Measurements from ENCODE around the gene MAP3K6. TPM values are rescaled to one million over a fixed set of nuclear protein-coding genes. Genes with fewer than 3 reads are reported as not detected.

The MAP3K6 gene
- total RNA-seq, 2 donors from 2014 or later, result 78.6 to 85.6 TPM

- Histone ChIP-seq H3K9me3 (no peaks in the 10 kb centered on the region), H3K4me3 (no peak overlapping the region), H3K27ac (no peak overlapping the region), H3K36me3 (peaks cover 59% of the 10 kb centered on the region), H3K27me3 (replicated peaks; ENCODE audit: insufficient read depth) (no peaks in the 10 kb centered on the region), H3K4me1 (ENCODE audit: control insufficient read depth in 1 of 2, low read depth in 2 of 2) (no peaks in the 10 kb centered on the region)
- ATAC-seq (ENCODE audit: insufficient number of reproducible peaks, low FRiP score, low read depth), result no peak
- peak; percentile 81 for TF ChIP-seq CTCF (IDR thresholded peaks at IDR 0.05)
- no peak for DNase-seq (ENCODE audit: low spot score)
Measured at GRCh38 chr1:27332536-27333281, 34.1 kb downstream of the MAP3K6 start.

GRCh38 chr1:27331922-27332321 is 34.8 kb downstream of the MAP3K6 start:
- Histone ChIP-seq H3K4me1 (ENCODE audit: control insufficient read depth in 1 of 2, low read depth in 2 of 2) (peaks cover under 1 to 1% of the 10 kb centered on the region in 2 donors), H3K27me3 (replicated peaks; ENCODE audit: insufficient read depth) (no peaks in the 10 kb centered on the region), H3K4me3 (no peak overlapping the region), H3K27ac (no peak overlapping the region), H3K36me3 (peaks cover 58% of the 10 kb centered on the region), H3K9me3 (no peaks in the 10 kb centered on the region)
- no peak for TF ChIP-seq CTCF (IDR thresholded peaks at IDR 0.05)
- no peak for DNase-seq (ENCODE audit: low spot score)
- ATAC-seq (ENCODE audit: insufficient number of reproducible peaks, low FRiP score, low read depth), result no peak

- DNase-seq (ENCODE audit: low spot score) (no peak), ATAC-seq (ENCODE audit: insufficient number of reproducible peaks, low FRiP score, low read depth) (no peak)
- Histone ChIP-seq H3K27ac (no peak overlapping the region), H3K4me1 (ENCODE audit: control insufficient read depth in 1 of 2, low read depth in 2 of 2) (peaks cover 2 to 6% of the 10 kb centered on the region in 2 donors), H3K9me3 (no peaks in the 10 kb centered on the region), H3K4me3 (no peak overlapping the region), H3K36me3 (peaks cover 56% of the 10 kb centered on the region), H3K27me3 (replicated peaks; ENCODE audit: insufficient read depth) (no peaks in the 10 kb centered on the region)
- TF ChIP-seq CTCF (IDR thresholded peaks at IDR 0.05), result no peak
Measured at GRCh38 chr1:27331426-27331825, 35.3 kb downstream of the MAP3K6 start.

GRCh38 chr1:27330786-27331185 is 36.0 kb downstream of the MAP3K6 start:
- DNase-seq (ENCODE audit: low spot score), result no peak
- ATAC-seq (ENCODE audit: insufficient number of reproducible peaks, low FRiP score, low read depth), result no peak
- H3K4me3 ChIP-seq, result no peak overlapping the region
- H3K36me3 ChIP-seq, result peaks cover 54% of the 10 kb centered on the region
- no peaks in the 10 kb centered on the region for H3K9me3 ChIP-seq
- H3K27ac ChIP-seq, result no peak overlapping the region
- no peak for TF ChIP-seq CTCF (IDR thresholded peaks at IDR 0.05)
- peaks cover 2 to 13% of the 10 kb centered on the region in 2 donors for H3K4me1 ChIP-seq (ENCODE audit: control insufficient read depth in 1 of 2, low read depth in 2 of 2)
- no peaks in the 10 kb centered on the region for H3K27me3 ChIP-seq (replicated peaks; ENCODE audit: insufficient read depth)

- DNase-seq (ENCODE audit: low spot score), result no peak
- H3K36me3 ChIP-seq, result peaks cover 35% of the 10 kb centered on the region
- H3K4me1 ChIP-seq (ENCODE audit: control insufficient read depth in 1 of 2, low read depth in 2 of 2), result peaks cover 10 to 26% of the 10 kb centered on the region in 2 donors
Measured at GRCh38 chr1:27327964-27328363, 38.8 kb downstream of the MAP3K6 start.

More at GRCh38 chr1:27327964-27328363, 38.8 kb downstream of the MAP3K6 start:
- Histone ChIP-seq H3K27me3 (replicated peaks; ENCODE audit: insufficient read depth) (no peaks in the 10 kb centered on the region), H3K9me3 (no peaks in the 10 kb centered on the region), H3K27ac (no peak overlapping the region), H3K4me3 (no peak overlapping the region)
- no peak for ATAC-seq (ENCODE audit: insufficient number of reproducible peaks, low FRiP score, low read depth)
- no peak for TF ChIP-seq CTCF (IDR thresholded peaks at IDR 0.05)
